Measurements from ENCODE around the gene PPP1R3A. TPM values are rescaled to one million over a fixed set of nuclear protein-coding genes. Genes with fewer than 3 reads are reported as not detected.

The PPP1R3A gene
- total and polyA plus RNA-seq, 8 donors: 0.06 to 4.2 (median 1.9) TPM

GRCh38 chr7:113891031-113891350, 27.8 kb downstream of the PPP1R3A start:
- Histone ChIP-seq H3K36me3 (no peaks in the 10 kb centered on the region), H3K9me3 (peaks cover 0 to 5% of the 10 kb centered on the region in 2 donors), H3K27me3 (no peaks in the 10 kb centered on the region), H3K27ac (no peak overlapping the region), H3K4me3 (no peak overlapping the region), H3K4me1 (no peaks in the 10 kb centered on the region)
- ATAC-seq: no peak
- no peak for TF ChIP-seq CTCF (IDR thresholded peaks at IDR 0.05)
- intact Hi-C loops (cut with DNase I): no loop called here
- no peak for DNase-seq

GRCh38 chr7:113890331-113891030, 28.3 kb downstream of the PPP1R3A start:
- Histone ChIP-seq H3K27me3 (no peaks in the 10 kb centered on the region), H3K4me1 (no peaks in the 10 kb centered on the region), H3K9me3 (peaks cover 0 to 7% of the 10 kb centered on the region in 2 donors), H3K27ac (no peak overlapping the region), H3K4me3 (no peak overlapping the region), H3K36me3 (no peaks in the 10 kb centered on the region)
- intact Hi-C loops (cut with DNase I): no loop called here
- TF ChIP-seq CTCF (IDR thresholded peaks at IDR 0.05): no peak
- DNase-seq (no peak), ATAC-seq (no peak)

GRCh38 chr7:113883096-113883495, 35.7 kb downstream of the PPP1R3A start:
- no peaks in the 10 kb centered on the region for H3K36me3 ChIP-seq
- TF ChIP-seq CTCF (IDR thresholded peaks at IDR 0.05): no peak
- H3K4me1 ChIP-seq: no peaks in the 10 kb centered on the region
- ATAC-seq: no peak
- peaks cover 0 to 7% of the 10 kb centered on the region in 2 donors for H3K9me3 ChIP-seq
- intact Hi-C loops (cut with DNase I): no loop called here
- no peak overlapping the region for H3K4me3 ChIP-seq
- H3K27ac ChIP-seq: no peak overlapping the region
- DNase-seq: no peak
- H3K27me3 ChIP-seq: no peaks in the 10 kb centered on the region

DNA sequence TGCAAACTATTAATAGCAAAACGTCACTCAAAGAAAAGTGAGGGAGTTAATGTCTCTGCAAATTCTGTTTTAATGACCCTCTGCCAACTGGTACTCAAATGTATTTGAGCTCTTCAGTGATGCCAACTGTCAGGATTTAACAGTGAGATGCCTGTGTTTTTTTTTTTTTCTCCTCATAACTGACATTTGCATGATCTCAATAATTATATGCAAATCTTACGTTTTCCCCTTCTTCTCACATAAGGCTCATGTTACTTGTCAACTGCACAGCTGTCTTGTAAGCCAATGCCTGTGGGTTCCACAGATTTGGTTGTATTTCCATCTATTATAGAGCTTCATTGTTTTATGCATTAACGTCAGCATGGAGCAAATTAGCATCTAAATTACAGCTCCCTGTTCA, 38.2 kb downstream of the PPP1R3A start:
- intact Hi-C loops (cut with DNase I): no loop called here
- ATAC-seq (no peak), DNase-seq (no peak)
- Histone ChIP-seq H3K27me3 (no peaks in the 10 kb centered on the region), H3K27ac (no peak overlapping the region), H3K36me3 (no peaks in the 10 kb centered on the region), H3K9me3 (no peaks in the 10 kb centered on the region), H3K4me3 (no peak overlapping the region), H3K4me1 (no peaks in the 10 kb centered on the region)
- TF ChIP-seq CTCF (IDR thresholded peaks at IDR 0.05): no peak

GRCh38 chr7:113878394-113878992, 40.3 kb downstream of the PPP1R3A start:
- H3K36me3 ChIP-seq: no peaks in the 10 kb centered on the region
- no peaks in the 10 kb centered on the region for H3K27me3 ChIP-seq
- H3K27ac ChIP-seq: no peak overlapping the region
- intact Hi-C loops (cut with DNase I): no loop called here
- H3K4me1 ChIP-seq: no peaks in the 10 kb centered on the region
- H3K9me3 ChIP-seq: no peaks in the 10 kb centered on the region
- ATAC-seq (no peak), DNase-seq (no peak)
- H3K4me3 ChIP-seq: no peak overlapping the region
- no peak for TF ChIP-seq CTCF (IDR thresholded peaks at IDR 0.05)
